Heart left ventricle (tissue), 16 donors: ENCODE results near the gene PRKG1. TPM values are rescaled to one million over a fixed set of nuclear protein-coding genes. Genes with fewer than 3 reads are reported as not detected.

ENCODE experiments used
- ATAC-seq, 4 donors: fragments of 200-7000 bp; cut with Tn5 transposase; one replicate each; pipeline ENCODE4 v1.9.1; 2020 to 2022; ENCODE audit warnings: moderate library complexity in 4 of 4, mild to moderate bottlenecking in 3 of 4, moderate number of reproducible peaks in 1 of 4
- DNase-seq, 5 donors: peaks; one replicate each; pipeline ENCODE4 v3.0.0-alpha.2; 2020
- H3K27ac ChIP-seq, 12 donors: fragments of 200-600 bp; sonication (generic) in 4 of 12; one replicate each; pipeline versions ENCODE4 v1.5.0 to v1.8.0; 2016 to 2022; ENCODE audit warnings: mild to moderate bottlenecking in 2 of 12
- H3K27me3 ChIP-seq, 9 donors: fragments of 200-600 bp; sonication (generic) in 2 of 9; one replicate each; pipeline versions ENCODE4 v1.5.1 to v1.8.0; 2016 to 2022; ENCODE audit warnings: mild to moderate bottlenecking in 3 of 9
- H3K36me3 ChIP-seq, 9 donors: fragments of 200-600 bp; sonication (generic) in 2 of 9; one replicate each; pipeline versions ENCODE4 v1.5.0 to v1.8.0; 2018 to 2022; ENCODE audit warnings: mild to moderate bottlenecking in 2 of 9
- H3K4me1 ChIP-seq, 12 donors: fragments of 200-600 bp; sonication (generic) in 4 of 12; one replicate each; pipeline versions ENCODE4 v1.5.0 to v1.8.0; 2016 to 2022; ENCODE audit warnings: mild to moderate bottlenecking in 3 of 12
- H3K4me3 ChIP-seq, 12 donors: fragments of 200-600 bp; sonication (generic) in 4 of 12; one replicate each; pipeline versions ENCODE4 v1.5.0 to v1.8.0; 2017 to 2022; ENCODE audit warnings: mild to moderate bottlenecking in 9 of 12, moderate library complexity in 4 of 12
- H3K9me3 ChIP-seq, 12 donors: fragments of 200-600 bp; sonication (generic) in 4 of 12; one replicate each; pipeline versions ENCODE4 v1.5.0 to v1.8.0; 2016 to 2022; ENCODE audit warnings: mild to moderate bottlenecking in 1 of 12
- POLR2A ChIP-seq, 2 donors: fragments of 450-650 bp; IDR thresholded peaks; one replicate each; pipeline ENCODE4 v1.6.1; 2017; ENCODE audit warnings: antibody characterized with exemption in 2 of 2, mild to moderate bottlenecking in 2 of 2, moderate library complexity in 2 of 2
- WGBS, 4 donors: extraction: QIAGEN DNeasy Blood & Tissue Kit in 2 of 4; methylation state at CpG; one replicate each; pipeline versions ENCODE4 v1.1.5 to v1.1.7; 2013 to 2018; 5-methylcytosine and 5-hydroxymethylcytosine counted together
- intact Hi-C, 10 donors: fragments of 100-400 bp; cut with DNase I; formaldehyde crosslinking; loops; one replicate each; pipeline versions ENCODE4 v1.11.1 to v1.14.2; 2022
- polyA plus RNA-seq, 2 donors: library from polyadenylated mRNA; stranded (reverse); fragments of 200-250 nt; gene quantifications; one replicate each; pipeline ENCODE4 v1.2.3, GENCODE V29; 2013
- total RNA-seq, 9 donors: library from RNA; depleted of rRNA in 2 of 9; stranded (reverse); fragments of >200 nt in 2 of 9; fragmentation: NEBNext Ultra II Directional in 3 of 9; extraction: Animal tissue kit (Norgen Biotek cat#: 25700) in 3 of 9; gene quantifications; one replicate each; pipeline versions ENCODE4 v1.1.0 to v1.2.4, GENCODE V29; 2016 to 2023
- TF ChIP-seq, protein P1 (sequence below), 12 donors: fragments of 200-600 bp; sonication (generic) in 4 of 12; IDR thresholded peaks; one replicate each; pipeline versions ENCODE4 v1.5.0 to v1.8.0; 2018 to 2022; ENCODE audit warnings: antibody characterized with exemption in 12 of 12, mild to moderate bottlenecking in 5 of 12
- donor health status: ischemic (EF 13 %, LVEDD 7.1; RV severe dilation, severe dysfunction).
- donor health status: healthy with polysubstance abuse.
- donor health status: DM: no; HTN: yes; CAD: no.
- donor health status: DM: no; HTN: no; CAD: no.
- donor health status: ischemic (EF 25% LVEDD 6.9; RV normal size, moderate dysfunction).
- donor health status: ischemic (EF 25% LVEDD 5.7; RV mildly dilated, moderate dysfunction).
- donor health status: healthy.
- donor health status: DM: yes; HTN: yes; CAD: no.
- donor health status: ischemic (EF 35%, LVEDD 5.7; RV mildly dilated, moderate dysfunction).
- donor health status: nonischemic (EF 11% LVEDD 7.7; RV severe dilation, severe dysfunction).
- donor health status: DM: yes; HTN: yes; CAD: no.
- donor health status: PGD.
- donor health status: ischemic (EF 29% LVEDD 5.4; RV normal size, mild dysfunction).
- donor health status: nonischemic (EF 23%, LVEDD 6.1; RV moderate dilation, normal function).

PRKG1 gene
- total and polyA plus RNA-seq, 11 donors, result 5.5 to 37.3 (median 29.3) TPM

DNA sequence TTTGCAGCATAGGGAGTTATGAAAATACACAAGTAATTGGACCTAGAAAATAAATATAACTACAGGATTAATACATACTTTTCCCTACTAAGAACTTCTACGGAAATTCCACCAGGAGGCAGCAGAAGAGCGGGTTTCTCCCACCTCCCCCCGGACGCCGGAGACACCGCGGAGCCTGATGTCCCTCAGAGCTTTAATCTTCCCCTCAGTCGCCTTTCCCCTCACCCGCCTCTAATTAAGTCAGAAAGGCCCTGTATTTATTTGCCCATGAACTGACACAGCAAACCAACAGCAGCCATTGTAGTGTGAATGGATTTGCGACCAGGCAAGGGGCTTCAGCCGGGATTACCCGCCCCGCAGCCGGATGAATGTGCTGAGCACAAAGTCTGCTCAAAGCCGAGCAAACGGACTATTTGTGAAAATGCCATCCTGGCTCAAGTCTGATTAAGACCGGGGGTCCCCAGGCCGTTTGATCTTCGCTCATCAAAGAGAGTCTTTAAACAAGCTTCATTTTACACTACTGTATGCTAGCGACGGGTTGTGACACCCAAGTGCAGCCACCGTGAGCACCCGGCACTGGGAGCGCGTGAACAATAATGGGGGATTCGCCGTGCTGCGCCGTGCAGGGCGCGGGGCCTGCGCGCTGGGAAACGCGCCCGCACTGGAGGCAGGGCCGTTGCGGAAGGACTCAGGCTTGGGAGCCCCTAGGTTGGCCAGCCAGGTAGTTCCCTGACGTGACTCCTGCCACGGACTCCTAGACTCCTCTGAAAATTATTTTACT, 1234.2 kb downstream of the PRKG1 start:
- no peaks in the 10 kb centered on the region for H3K9me3 ChIP-seq
- 3 to 5% (median 4%) methylated on average over 26 to 40 of the region's 40 CpGs for WGBS, 4 donors
- TF ChIP-seq, protein P1, sequence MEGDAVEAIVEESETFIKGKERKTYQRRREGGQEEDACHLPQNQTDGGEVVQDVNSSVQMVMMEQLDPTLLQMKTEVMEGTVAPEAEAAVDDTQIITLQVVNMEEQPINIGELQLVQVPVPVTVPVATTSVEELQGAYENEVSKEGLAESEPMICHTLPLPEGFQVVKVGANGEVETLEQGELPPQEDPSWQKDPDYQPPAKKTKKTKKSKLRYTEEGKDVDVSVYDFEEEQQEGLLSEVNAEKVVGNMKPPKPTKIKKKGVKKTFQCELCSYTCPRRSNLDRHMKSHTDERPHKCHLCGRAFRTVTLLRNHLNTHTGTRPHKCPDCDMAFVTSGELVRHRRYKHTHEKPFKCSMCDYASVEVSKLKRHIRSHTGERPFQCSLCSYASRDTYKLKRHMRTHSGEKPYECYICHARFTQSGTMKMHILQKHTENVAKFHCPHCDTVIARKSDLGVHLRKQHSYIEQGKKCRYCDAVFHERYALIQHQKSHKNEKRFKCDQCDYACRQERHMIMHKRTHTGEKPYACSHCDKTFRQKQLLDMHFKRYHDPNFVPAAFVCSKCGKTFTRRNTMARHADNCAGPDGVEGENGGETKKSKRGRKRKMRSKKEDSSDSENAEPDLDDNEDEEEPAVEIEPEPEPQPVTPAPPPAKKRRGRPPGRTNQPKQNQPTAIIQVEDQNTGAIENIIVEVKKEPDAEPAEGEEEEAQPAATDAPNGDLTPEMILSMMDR (IDR thresholded peaks at IDR 0.05), result peak; percentile 41 to 78 (median 62)
- TF ChIP-seq POLR2A (IDR thresholded peaks at IDR 0.05), result no peak
- ATAC-seq, result peak; percentile 78 to 94 (median 87)
- intact Hi-C loops, result loop anchor here (1.0 to 10.0 kb wide), 5 partner anchors 178 to 256 kb away; no protein-coding TSS in a partner anchor
- no peaks in the 10 kb centered on the region for H3K36me3 ChIP-seq
- peak; percentile 37 to 65 (median 54) for DNase-seq
- no peak overlapping the region for H3K27ac ChIP-seq
- peaks cover 0 to 12% (median 0%) of the 10 kb centered on the region in 12 donors for H3K4me1 ChIP-seq
- H3K27me3 ChIP-seq, result peaks cover 0 to 29% (median 0%) of the 10 kb centered on the region in 9 donors
- peak overlapping the region in 11 of 12 donors; percentile 23 to 66 (median 54) for H3K4me3 ChIP-seq

DNA sequence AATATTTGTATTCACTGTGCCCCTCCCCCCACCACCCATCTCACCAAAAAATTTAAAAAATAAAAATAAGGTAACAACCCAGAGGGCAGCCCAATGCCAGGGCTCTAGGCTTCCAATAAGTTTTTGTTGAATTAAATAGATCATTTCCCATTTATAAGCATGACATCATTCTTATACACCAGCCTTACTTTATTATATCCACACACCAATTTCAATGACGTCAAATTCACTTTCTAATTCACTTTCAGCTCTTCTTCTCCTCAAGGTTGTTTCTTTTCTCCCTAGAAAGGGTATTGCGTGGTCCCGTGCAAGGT, 1238.6 kb downstream of the PRKG1 start:
- intact Hi-C loops, result loop anchor here in 2 of 10 donors (5.0 to 10.0 kb wide), 2 partner anchors 282 to 339 kb away; no protein-coding TSS in a partner anchor
- TF ChIP-seq POLR2A (IDR thresholded peaks at IDR 0.05), result no peak
- TF ChIP-seq, protein P1 (IDR thresholded peaks at IDR 0.05), result no peak
- Histone ChIP-seq H3K4me3 (peak overlapping the region in 10 of 12 donors; percentile 47 to 70 (median 57)), H3K9me3 (no peaks in the 10 kb centered on the region), H3K4me1 (peaks cover 0 to 30% (median 5%) of the 10 kb centered on the region in 12 donors), H3K36me3 (no peaks in the 10 kb centered on the region), H3K27me3 (peaks cover 0 to 43% (median 6%) of the 10 kb centered on the region in 9 donors), H3K27ac (no peak overlapping the region)
- DNase-seq, result no peak
- no peak for ATAC-seq
- 20 to 31% (median 23%) methylated on average over 3 of the region's 3 CpGs for WGBS, 4 donors

DNA sequence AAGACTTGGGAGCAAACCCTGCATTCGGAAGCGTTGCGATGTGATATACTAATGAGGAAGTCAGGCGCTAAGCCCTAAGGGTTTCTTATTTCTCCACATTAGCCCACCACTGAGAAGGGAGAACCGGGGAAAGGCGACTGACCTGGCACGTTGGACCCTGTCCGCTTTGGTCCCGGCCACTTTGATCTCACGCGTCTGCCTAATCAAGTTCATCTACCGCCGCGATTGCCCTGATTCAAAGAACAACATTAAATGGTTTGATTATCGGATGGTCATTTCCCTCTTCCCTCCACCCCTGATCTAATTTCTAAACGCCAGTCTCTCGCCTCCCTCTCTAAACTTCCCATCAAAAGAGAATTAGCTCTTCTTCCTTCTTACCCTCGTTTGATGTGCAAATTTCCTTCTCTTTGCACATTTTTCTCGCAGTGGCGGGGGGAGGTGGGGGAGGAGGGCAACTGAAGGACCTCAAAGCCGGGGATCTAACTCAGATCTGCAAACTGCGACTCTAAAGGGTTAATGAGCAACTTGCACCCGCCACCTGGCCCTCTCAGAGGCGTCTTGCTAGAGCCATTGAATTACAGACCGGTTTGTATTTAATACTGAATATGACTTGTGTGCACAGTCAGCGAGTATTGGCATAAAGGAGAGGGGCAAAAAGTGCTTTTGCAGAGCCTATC, 1239.1 kb downstream of the PRKG1 start:
- DNase-seq, result no peak
- no peaks in the 10 kb centered on the region for H3K36me3 ChIP-seq
- 4 to 7% (median 5%) methylated on average over 26 of the region's 26 CpGs for WGBS, 4 donors
- ATAC-seq, result peak in 1 of 4 donors; percentile 21
- H3K27me3 ChIP-seq, result peaks cover 0 to 41% (median 6%) of the 10 kb centered on the region in 9 donors
- H3K9me3 ChIP-seq, result no peaks in the 10 kb centered on the region
- H3K4me1 ChIP-seq, result peaks cover 0 to 30% (median 4%) of the 10 kb centered on the region in 12 donors
- peak overlapping the region; percentile 22 to 70 (median 56) for H3K4me3 ChIP-seq
- no peak for TF ChIP-seq POLR2A (IDR thresholded peaks at IDR 0.05)
- TF ChIP-seq, protein P1 (IDR thresholded peaks at IDR 0.05), result no peak
- H3K27ac ChIP-seq, result no peak overlapping the region
- intact Hi-C loops, result loop anchor here in 2 of 10 donors (5.0 to 10.0 kb wide), 2 partner anchors 281 to 339 kb away; no protein-coding TSS in a partner anchor
